T-helper 1 cell (primary cell): ENCODE measurements around the gene ZNF48.
"Not testable (repeated sequence)": the region's sequence is repeated elsewhere in the genome, so short reads cannot be mapped to it uniquely, and the experiment has no call there.

Experiments used
- DNase-seq, 5 donors: peaks; one replicate each; pipeline ENCODE4 v3.0.0-alpha.2; 2012 to 2020

The ZNF48 gene

GRCh38 chr16:30378236-30379157 lies 16.7 kb upstream of the ZNF48 start:
- DNase-seq, result peak; percentile 99

- no peak for DNase-seq
These were observed 15.9 kb upstream of the ZNF48 start for GRCh38 chr16:30379158-30379783.

GRCh38 chr16:30380072-30380802 lies 15.0 kb upstream of the ZNF48 start:
- no peak for DNase-seq

- DNase-seq, result no peak
These were observed 14.4 kb upstream of the ZNF48 start for GRCh38 chr16:30380803-30381208.

- peak in 1 of 5 donors; percentile 73 for DNase-seq
These were observed 13.8 kb upstream of the ZNF48 start for GRCh38 chr16:30381291-30382041.

- peak; percentile 56 to 89 (median 64) for DNase-seq
These were observed 12.9 kb upstream of the ZNF48 start, which contains the start of gene SEPTIN1 for GRCh38 chr16:30382111-30382881. SEPTIN1 (minus strand) TSS chr16:30382561; CDS start chr16:30382542, 19 bp downstream.

- DNase-seq, result no peak
These were observed 11.7 kb upstream of the ZNF48 start for GRCh38 chr16:30383521-30383920.

- DNase-seq, result no peak
These were observed 547 bp upstream of the ZNF48 start for GRCh38 chr16:30394592-30395154.

- no peak for DNase-seq
These were observed 869 bp downstream of the ZNF48 start for GRCh38 chr16:30395992-30396585.

- not testable (repeated sequence) for DNase-seq
These were observed 1.4 kb downstream of the ZNF48 start for GRCh38 chr16:30396627-30397026.

- DNase-seq, result no peak
These were observed 1.8 kb downstream of the ZNF48 start for GRCh38 chr16:30397056-30397455.

GRCh38 chr16:30397776-30398660 lies 2.8 kb downstream of the ZNF48 start:
- DNase-seq, result no peak

GRCh38 chr16:30398661-30399434 lies 3.6 kb downstream of the ZNF48 start:
- DNase-seq, result no peak

GRCh38 chr16:30399435-30400186 lies 4.4 kb downstream of the ZNF48 start:
- DNase-seq, result no peak

GRCh38 chr16:30401768-30402425 lies 6.7 kb downstream of the ZNF48 start:
- no peak for DNase-seq

GRCh38 chr16:30406795-30407101 lies 11.5 kb downstream of the ZNF48 start:
- DNase-seq, result no peak

- peak; percentile 81 to 89 (median 84) for DNase-seq
These were observed 12.0 kb downstream of the ZNF48 start, which contains the start of gene ZNF771 for GRCh38 chr16:30407102-30407803. ZNF771 (plus strand) TSS chr16:30407606; CDS start chr16:30408054, 448 bp downstream.
